Mucosa of stomach (tissue), 1 donor: Measurements from ENCODE around the gene DCN.

Source experiments
- H3K27me3 ChIP-seq: one replicate; pipeline ENCODE4 v1.7.0; 2013; ENCODE audit warnings: mild to moderate bottlenecking, low read length; ENCODE audit not compliant: control insufficient read depth, insufficient read depth
- H3K36me3 ChIP-seq: one replicate; pipeline ENCODE4 v1.7.0; 2013; ENCODE audit warnings: low read length; ENCODE audit not compliant: control insufficient read depth, insufficient read depth
- H3K4me1 ChIP-seq: one replicate; pipeline ENCODE4 v1.7.0; 2013; ENCODE audit warnings: mild to moderate bottlenecking, low read length; ENCODE audit not compliant: control insufficient read depth, insufficient read depth
- H3K4me3 ChIP-seq: one replicate; pipeline ENCODE4 v1.7.0; 2013; ENCODE audit warnings: low read length
- H3K9ac ChIP-seq: one replicate; pipeline ENCODE4 v1.7.0; 2013; ENCODE audit warnings: mild to moderate bottlenecking, low read length, moderate library complexity
- H3K9me3 ChIP-seq: one replicate; pipeline ENCODE4 v1.7.0; 2013; ENCODE audit warnings: mild to moderate bottlenecking, low read length, moderate library complexity; ENCODE audit not compliant: control insufficient read depth
- donor health status: Pancreatic carcinoma.

DCN gene

DNA sequence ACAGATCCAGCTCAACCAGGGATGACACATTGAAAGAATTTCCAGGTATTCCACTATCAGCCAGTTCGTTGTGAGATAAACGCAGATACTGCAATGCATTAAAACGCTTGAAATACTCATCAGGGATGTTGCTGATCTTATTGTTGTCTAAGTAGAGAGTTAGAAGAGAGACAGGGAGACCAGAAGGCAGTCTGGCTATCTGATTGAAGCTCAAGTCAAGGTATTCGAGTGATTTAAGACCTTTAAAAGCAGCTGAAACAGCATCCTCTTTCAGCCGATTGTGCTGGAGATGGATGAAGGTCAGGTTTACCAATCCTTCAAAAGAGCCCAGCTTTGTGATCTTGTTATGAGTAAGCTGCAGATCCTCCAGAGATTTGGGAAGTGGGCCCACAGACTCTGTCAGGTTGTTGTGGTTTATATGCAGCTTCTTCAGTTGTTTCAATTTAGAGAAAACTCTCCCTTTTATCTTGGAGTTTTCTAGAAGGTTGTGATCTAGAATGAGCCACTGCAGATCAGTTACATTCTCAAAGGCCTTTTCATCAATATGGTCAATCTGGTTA is 74.3 kb downstream of the DCN start:
- H3K4me3 ChIP-seq, result no peak overlapping the region
- H3K9me3 ChIP-seq, result no peaks in the 10 kb centered on the region
- no peak overlapping the region for H3K9ac ChIP-seq
- no peaks in the 10 kb centered on the region for H3K36me3 ChIP-seq
- no peaks in the 10 kb centered on the region for H3K4me1 ChIP-seq
- no peaks in the 10 kb centered on the region for H3K27me3 ChIP-seq

DNA sequence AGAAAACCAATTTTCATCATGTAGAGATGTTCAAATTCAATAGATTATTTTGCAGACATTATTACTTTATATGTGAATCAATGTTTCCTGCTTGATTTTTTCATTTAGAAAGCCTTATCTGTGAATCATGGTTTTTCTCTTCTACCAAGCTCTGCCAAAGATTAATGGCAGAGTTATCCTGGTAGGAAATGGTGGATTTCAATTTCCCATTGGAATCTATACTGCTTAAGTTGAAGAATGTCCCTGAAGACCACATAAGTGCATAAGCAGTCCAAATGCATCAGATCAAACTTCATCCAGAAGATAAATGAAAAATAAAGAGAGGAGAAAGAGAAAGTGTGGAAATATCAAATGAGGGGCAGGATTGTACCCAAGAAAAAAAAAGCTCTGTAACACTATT is 76.3 kb downstream of the DCN start:
- H3K4me3 ChIP-seq, result no peak overlapping the region
- H3K36me3 ChIP-seq, result peaks cover 5% of the 10 kb centered on the region
- no peaks in the 10 kb centered on the region for H3K9me3 ChIP-seq
- H3K27me3 ChIP-seq, result no peaks in the 10 kb centered on the region
- no peaks in the 10 kb centered on the region for H3K4me1 ChIP-seq
- no peak overlapping the region for H3K9ac ChIP-seq

DNA sequence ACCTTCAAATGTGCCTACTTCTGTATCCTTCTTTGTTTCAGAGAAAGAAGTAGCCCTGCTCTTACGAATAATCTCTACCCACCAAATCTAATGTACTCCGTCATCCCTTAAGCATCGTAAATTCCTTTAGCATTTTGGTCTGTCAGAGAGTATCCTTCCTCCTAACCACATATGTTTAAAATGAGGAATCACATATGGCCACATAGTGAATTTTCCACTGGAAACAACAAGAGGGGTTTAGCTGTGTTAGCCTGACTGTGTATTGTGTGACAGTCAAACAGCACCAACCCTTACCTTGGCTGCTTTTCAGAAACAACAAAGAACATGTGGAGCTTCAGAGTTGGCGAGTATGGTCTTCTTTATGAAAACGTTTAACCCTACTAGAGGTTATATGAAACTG is 76.8 kb downstream of the DCN start:
- no peaks in the 10 kb centered on the region for H3K27me3 ChIP-seq
- H3K9ac ChIP-seq, result no peak overlapping the region
- no peak overlapping the region for H3K4me3 ChIP-seq
- peaks cover 5% of the 10 kb centered on the region for H3K36me3 ChIP-seq
- no peaks in the 10 kb centered on the region for H3K9me3 ChIP-seq
- H3K4me1 ChIP-seq, result no peaks in the 10 kb centered on the region

DNA sequence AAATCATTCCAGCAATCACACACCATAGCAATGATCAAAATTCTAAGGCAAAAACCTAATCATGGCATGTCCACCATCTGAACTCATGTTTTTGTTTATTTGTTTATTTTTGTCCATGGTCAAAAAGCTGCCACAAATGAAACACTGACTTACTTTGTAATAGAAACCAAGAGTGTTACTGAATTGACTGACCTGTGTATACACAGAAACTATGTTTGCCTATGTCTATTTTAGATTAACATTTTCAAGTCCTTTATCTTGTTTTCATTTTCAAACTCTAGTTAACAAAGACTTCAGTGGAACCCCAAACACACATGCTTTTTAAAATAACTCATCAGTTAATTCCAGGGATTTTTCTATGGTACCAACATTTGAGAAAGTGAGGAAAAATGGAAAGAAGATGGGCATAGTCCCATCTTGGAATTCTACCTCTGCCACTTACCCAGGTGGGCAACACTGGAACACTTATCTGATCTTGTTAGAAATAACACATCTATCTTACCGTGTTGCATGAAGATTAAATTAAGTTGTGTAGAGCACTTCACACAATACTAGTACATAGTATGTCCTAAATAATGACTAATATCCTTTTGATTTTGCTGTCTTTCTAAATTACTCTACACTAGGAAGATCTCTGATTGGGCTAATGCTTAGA is 77.7 kb downstream of the DCN start:
- H3K27me3 ChIP-seq, result no peaks in the 10 kb centered on the region
- H3K4me1 ChIP-seq, result no peaks in the 10 kb centered on the region
- H3K9ac ChIP-seq, result no peak overlapping the region
- peaks cover 5% of the 10 kb centered on the region for H3K36me3 ChIP-seq
- H3K4me3 ChIP-seq, result no peak overlapping the region
- H3K9me3 ChIP-seq, result no peaks in the 10 kb centered on the region

DNA sequence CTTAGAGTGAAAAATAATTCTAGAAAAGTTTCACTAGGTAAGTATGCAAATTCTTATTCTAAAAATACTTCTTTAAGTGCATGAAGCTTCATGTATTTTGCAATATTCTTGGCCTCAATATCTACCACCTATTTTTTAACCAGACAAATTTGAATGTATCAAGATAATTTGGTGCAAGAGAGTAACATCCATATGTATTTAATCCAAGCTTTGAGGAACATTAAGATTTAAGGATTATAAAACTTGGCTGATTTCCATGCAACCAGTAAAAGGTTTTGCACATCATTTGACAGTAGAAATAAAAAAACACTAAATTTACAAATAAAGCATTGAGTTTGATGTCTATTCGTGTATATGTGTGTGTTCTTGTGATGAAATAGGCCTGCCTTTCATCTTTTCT is 79.0 kb downstream of the DCN start:
- Histone ChIP-seq H3K4me1 (no peaks in the 10 kb centered on the region), H3K27me3 (no peaks in the 10 kb centered on the region), H3K9ac (no peak overlapping the region)

DNA sequence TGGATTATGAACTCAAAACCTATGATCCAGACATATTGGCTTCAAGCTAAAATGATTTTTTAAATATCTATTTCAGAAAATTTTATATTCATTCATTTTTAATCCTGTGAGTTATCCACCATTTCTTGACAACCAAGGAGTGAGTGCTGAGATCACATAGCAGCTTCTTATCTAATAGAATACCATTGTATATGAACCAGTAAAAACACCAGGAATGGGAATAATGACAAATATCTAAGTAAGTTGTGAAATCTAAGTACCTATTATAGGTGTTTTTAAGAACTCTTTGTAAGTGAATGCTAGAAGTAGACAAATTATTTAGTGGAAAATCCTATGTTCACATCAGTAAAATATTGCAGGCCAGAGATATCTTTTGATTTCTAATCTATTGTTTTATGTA is 79.5 kb downstream of the DCN start:
- Histone ChIP-seq H3K27me3 (no peaks in the 10 kb centered on the region), H3K4me1 (no peaks in the 10 kb centered on the region), H3K9me3 (no peaks in the 10 kb centered on the region), H3K36me3 (peaks cover 5% of the 10 kb centered on the region), H3K4me3 (no peak overlapping the region), H3K9ac (no peak overlapping the region)

More for the DNA sequence above, 79.0 kb downstream of the DCN start:
- Histone ChIP-seq H3K4me3 (no peak overlapping the region), H3K36me3 (peaks cover 5% of the 10 kb centered on the region), H3K9me3 (no peaks in the 10 kb centered on the region)

DNA sequence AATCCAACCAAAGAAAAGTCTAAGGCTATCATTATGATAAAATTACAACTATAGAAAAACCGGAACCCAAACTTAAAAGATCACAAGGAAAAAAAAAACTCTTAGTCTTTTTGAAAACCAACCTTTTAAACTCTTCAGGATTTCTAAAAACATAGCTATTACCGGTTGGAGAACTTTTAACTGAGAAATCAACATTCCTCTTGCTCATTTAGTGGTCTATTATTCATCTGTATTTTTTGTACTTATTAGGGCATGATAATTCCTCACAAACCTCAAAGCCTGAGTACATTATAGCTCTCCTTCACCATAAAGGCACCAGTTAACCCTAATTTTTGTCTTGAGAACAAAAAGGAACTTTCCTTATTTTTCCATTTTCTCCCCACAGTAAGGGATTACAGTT is 81.7 kb downstream of the DCN start:
- no peaks in the 10 kb centered on the region for H3K9me3 ChIP-seq
- peaks cover 5% of the 10 kb centered on the region for H3K36me3 ChIP-seq
- H3K27me3 ChIP-seq, result no peaks in the 10 kb centered on the region
- H3K9ac ChIP-seq, result no peak overlapping the region
- no peak overlapping the region for H3K4me3 ChIP-seq
- H3K4me1 ChIP-seq, result no peaks in the 10 kb centered on the region

DNA sequence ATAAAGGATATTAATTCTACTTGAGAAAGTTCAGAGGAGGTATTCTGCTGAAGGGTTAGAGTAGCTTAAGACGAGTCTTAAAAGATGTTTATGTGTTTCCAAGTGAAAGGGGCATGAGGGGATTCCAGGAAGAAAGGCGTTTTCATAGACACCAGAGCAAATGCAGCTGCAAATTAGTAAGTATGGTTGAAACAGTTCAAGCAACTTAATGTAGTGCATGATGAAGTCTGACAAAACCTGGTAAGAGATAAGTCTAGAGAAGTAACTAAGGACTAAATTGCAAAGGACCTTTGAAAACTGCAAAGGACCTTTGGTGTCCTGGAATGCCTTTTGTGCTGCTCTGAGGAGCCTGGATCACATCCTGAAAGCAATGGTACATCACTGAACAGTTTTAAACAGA is 82.8 kb downstream of the DCN start:
- Histone ChIP-seq H3K36me3 (peaks cover 5% of the 10 kb centered on the region), H3K4me3 (no peak overlapping the region), H3K9me3 (no peaks in the 10 kb centered on the region), H3K4me1 (no peaks in the 10 kb centered on the region), H3K27me3 (no peaks in the 10 kb centered on the region), H3K9ac (no peak overlapping the region)

DNA sequence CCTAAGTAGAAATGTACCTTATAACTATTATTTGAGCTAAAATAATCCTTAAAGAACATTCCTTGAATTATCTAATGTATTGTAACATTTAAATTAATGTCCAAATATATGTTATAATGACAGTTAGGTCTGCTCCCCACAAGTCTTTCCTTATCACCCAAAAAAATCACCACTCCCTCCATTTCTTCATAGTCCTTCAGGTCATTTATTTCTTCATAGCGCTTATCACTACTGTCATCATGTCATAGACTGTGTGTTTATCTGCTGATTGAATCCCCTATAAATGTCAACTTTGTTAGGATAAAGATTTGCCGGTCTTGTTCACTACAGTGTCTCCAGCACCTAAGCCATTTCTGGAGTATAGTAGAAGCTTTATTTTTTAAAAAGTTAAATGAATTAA is 83.3 kb downstream of the DCN start:
- H3K9ac ChIP-seq, result no peak overlapping the region
- H3K4me1 ChIP-seq, result no peaks in the 10 kb centered on the region
- H3K36me3 ChIP-seq, result peaks cover 5% of the 10 kb centered on the region
- no peaks in the 10 kb centered on the region for H3K9me3 ChIP-seq
- no peaks in the 10 kb centered on the region for H3K27me3 ChIP-seq
- H3K4me3 ChIP-seq, result no peak overlapping the region

DNA sequence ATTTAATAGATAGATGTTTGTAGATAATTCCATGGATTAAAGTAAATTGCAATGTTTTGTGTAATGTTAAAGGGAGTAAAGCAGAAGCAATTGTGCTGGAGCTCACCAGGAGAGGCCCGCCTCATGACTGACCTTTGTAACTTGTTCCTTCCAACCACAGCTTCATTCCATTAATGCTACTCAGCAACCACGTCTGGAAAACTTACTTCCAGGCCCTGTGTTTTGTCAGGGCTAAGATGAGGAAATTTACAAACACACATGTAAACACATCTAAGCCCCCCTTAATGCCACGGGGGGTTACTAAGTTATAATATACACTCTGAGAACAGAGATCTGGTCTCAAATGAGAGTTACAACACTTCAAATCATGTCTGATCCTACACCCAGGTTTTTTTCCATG is 83.7 kb downstream of the DCN start:
- peaks cover 5% of the 10 kb centered on the region for H3K36me3 ChIP-seq
- no peaks in the 10 kb centered on the region for H3K27me3 ChIP-seq
- H3K9ac ChIP-seq, result no peak overlapping the region
- H3K9me3 ChIP-seq, result no peaks in the 10 kb centered on the region
- no peaks in the 10 kb centered on the region for H3K4me1 ChIP-seq
- H3K4me3 ChIP-seq, result no peak overlapping the region

DNA sequence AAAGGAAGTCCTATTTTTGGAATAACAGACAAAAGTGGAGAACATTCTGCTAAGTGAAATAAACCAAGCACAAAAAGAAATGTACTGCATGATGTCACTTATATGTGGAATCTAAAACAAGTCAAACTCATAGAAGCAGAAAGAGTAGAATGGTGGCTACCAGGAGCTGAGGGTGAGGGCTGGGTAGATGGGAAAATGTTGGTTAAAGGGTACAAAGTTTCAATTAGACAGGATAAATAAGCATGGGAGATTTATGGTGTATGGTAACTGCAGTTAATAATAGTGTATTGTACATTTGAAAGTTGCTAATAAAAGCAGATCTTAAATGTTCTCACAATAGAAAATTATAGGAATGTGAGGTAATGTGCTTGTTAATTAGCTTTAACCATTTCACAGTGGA is 84.2 kb downstream of the DCN start:
- H3K4me3 ChIP-seq, result no peak overlapping the region
- H3K27me3 ChIP-seq, result no peaks in the 10 kb centered on the region
- H3K9me3 ChIP-seq, result no peaks in the 10 kb centered on the region
- peaks cover 5% of the 10 kb centered on the region for H3K36me3 ChIP-seq
- no peak overlapping the region for H3K9ac ChIP-seq
- H3K4me1 ChIP-seq, result no peaks in the 10 kb centered on the region

DNA sequence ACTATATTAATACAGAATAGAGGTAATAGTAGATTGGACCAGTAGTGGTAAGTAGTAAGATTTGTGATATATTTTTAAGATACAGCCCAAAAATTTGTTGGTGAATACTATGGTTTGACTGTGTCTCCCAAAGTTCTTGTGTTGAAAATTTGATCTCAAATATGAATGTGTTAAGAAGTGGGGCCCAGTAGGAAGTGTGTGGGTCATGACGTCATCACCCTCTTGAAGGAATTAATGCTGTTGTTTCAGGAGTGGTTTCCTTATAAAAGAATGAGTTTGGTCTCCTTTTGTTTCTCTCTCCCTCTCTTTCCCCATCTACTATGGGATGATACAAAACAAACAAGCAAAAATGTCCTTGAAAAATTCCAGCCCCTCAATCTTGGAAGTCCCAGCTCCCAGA is 87.7 kb downstream of the DCN start:
- no peaks in the 10 kb centered on the region for H3K9me3 ChIP-seq
- no peaks in the 10 kb centered on the region for H3K27me3 ChIP-seq
- H3K36me3 ChIP-seq, result no peaks in the 10 kb centered on the region
- no peaks in the 10 kb centered on the region for H3K4me1 ChIP-seq
- no peak overlapping the region for H3K4me3 ChIP-seq
- H3K9ac ChIP-seq, result no peak overlapping the region
